ENCODE data around the gene ITLN2. TPM values are rescaled to one million over a fixed set of nuclear protein-coding genes. Genes with fewer than 3 reads are reported as not detected.

ITLN2 gene
- total and polyA plus RNA-seq, 2 donors (not counting 3 experiments of a cell fraction or from before 2014, with no cell fraction given), result 0.46 TPM; not detected in 1

GRCh38 chr1:160975026-160975425 lies 20.4 kb upstream of the ITLN2 start:
- no peaks in the 10 kb centered on the region for H3K4me1 ChIP-seq (ENCODE audit: control insufficient read depth, extremely low read depth, insufficient read depth, low read length)
- no peak for FAIRE-seq

More at GRCh38 chr1:160975026-160975425, 20.4 kb upstream of the ITLN2 start:
- intact Hi-C loops (cut with micrococcal nuclease) (no loop called here), dilution Hi-C loops (cut with MboI; ENCODE audit: extremely low pct_ligation_motif_present, low sequenced_read_pairs) (no loop called here)
- no peak overlapping the region for H3K4me3 ChIP-seq (replicated peaks in 1 of 3; ENCODE audit: insufficient read depth in 1 of 3, low read depth in 1 of 3, low read length in 3 of 3)
- no TSS peak for BruUV-seq (replicated peaks)
- POLR2A ChIA-PET, result no interaction called here
- DNase-seq (ENCODE audit: low read depth, low spot score), result no peak
- no peaks in the 10 kb centered on the region for H3K9me3 ChIP-seq (replicated peaks; ENCODE audit: control insufficient read depth, insufficient read depth, low read length)
- TF ChIP-seq FOS (IDR thresholded peaks at IDR 0.05; ENCODE audit: borderline replicate concordance, insufficient read depth, low read length) (no peak), JUN (IDR thresholded peaks at IDR 0.05; ENCODE audit: borderline replicate concordance, insufficient read depth, insufficient read length, low read depth) (no peak), MYC (IDR thresholded peaks at IDR 0.05; ENCODE audit: low read depth, low read length) (no peak), EZH2 (IDR thresholded peaks at IDR 0.05; ENCODE audit: borderline replicate concordance, low read depth, low read length, severe bottlenecking) (no peak), POLR2A (IDR thresholded peaks at IDR 0.05; ENCODE audit: low read depth, low read length) (no peak), GATA2 (IDR thresholded peaks at IDR 0.05; ENCODE audit: insufficient read depth, insufficient read length, low read depth, low read length) (no peak), MAX (IDR thresholded peaks at IDR 0.05; ENCODE audit: insufficient read depth, insufficient read length) (no peak), POLR2AphosphoS5 (IDR thresholded peaks at IDR 0.05; ENCODE audit: insufficient read depth, low read depth, low read length) (no peak), CTCF (IDR thresholded peaks at IDR 0.05; ENCODE audit: extremely low read depth in 1 of 2, insufficient read depth in 1 of 2, low read depth in 1 of 2, low read length in 2 of 2) (no peak)
- H3K4me2 ChIP-seq (ENCODE audit: insufficient read depth, low read length), result no peak overlapping the region
- H3K27ac ChIP-seq (ENCODE audit: insufficient read depth, low read depth, low read length), result no peak overlapping the region
- no peak overlapping the region for H2AFZ ChIP-seq (ENCODE audit: low read depth, low read length)
- no peaks in the 10 kb centered on the region for H4K20me1 ChIP-seq (replicated peaks; ENCODE audit: control insufficient read depth, extremely low read depth, insufficient read depth, low read length)
- no peak overlapping the region for H3K9ac ChIP-seq (replicated peaks; ENCODE audit: extremely low read depth, insufficient read depth, low read length)
- no peaks in the 10 kb centered on the region for H3K79me2 ChIP-seq (ENCODE audit: control insufficient read depth, insufficient read depth, low read length)
- H3K27me3 ChIP-seq (ENCODE audit: control insufficient read depth in 2 of 2, insufficient read depth in 2 of 2, low read length in 2 of 2), result peaks cover 5 to 6% of the 10 kb centered on the region in 2 experiments
- CTCF ChIA-PET, result no interaction called here
- H3K9me1 ChIP-seq (replicated peaks; ENCODE audit: control insufficient read depth, extremely low read depth, insufficient read depth, low read length), result no peaks in the 10 kb centered on the region
- no peaks in the 10 kb centered on the region for H3K36me3 ChIP-seq (ENCODE audit: control insufficient read depth in 2 of 2, extremely low read depth in 1 of 2, insufficient read depth in 2 of 2, low read length in 2 of 2)
